ENCODE measurements around the gene UBA5. TPM values are rescaled to one million over a fixed set of nuclear protein-coding genes. Genes with fewer than 3 reads are reported as not detected.

Gene UBA5
- total RNA-seq, 1 donor from 2014 or later = 74.3 TPM

Other genes starting within 250 kb of the UBA5 start
- gene DNAJC13, start 242.8 kb upstream of the UBA5 start, total RNA-seq = 30.2 and 34.0 TPM in 2 replicates
- 0.15 and 0.16 TPM in 2 replicates for gene ACKR4, start 63.1 kb upstream of the UBA5 start, total RNA-seq
- gene ACAD11, start 520 bp upstream of the UBA5 start, total RNA-seq = 14.1 and 14.3 TPM in 2 replicates
- 14.4 and 17.0 TPM in 2 replicates for gene NPHP3, start 62.1 kb downstream of the UBA5 start, total RNA-seq

All from activated T-helper 1 cell treated with anti-CD3 and anti-CD28 coated beads, Interleukin-12 subunit alpha, Interleukin-12 subunit beta, Interleukin-2, Interleukin-4 antibody, amounts not matched to agents 30 ng/mL and 10 ng/mL and 1 ng/mL, durations not matched to agents 14 hours and 24 hours and 36 hours (primary cell).